Astrocyte of the hippocampus (primary cell): ENCODE data around the gene ADGRB3.
"Not testable (repeated sequence)": the region's sequence is repeated elsewhere in the genome, so short reads cannot be mapped to it uniquely, and the experiment has no call there.

Experiments used
- DNase-seq: peaks from one replicate; pipeline ENCODE4 v3.0.0; 2011; ENCODE audit warnings: low read depth, low spot score

ADGRB3 gene

GRCh38 chr6:68941345-68941744 lies 306.3 kb downstream of the ADGRB3 start:
- DNase-seq, result no peak

GRCh38 chr6:68947721-68948120 lies 312.6 kb downstream of the ADGRB3 start:
- DNase-seq, result no peak

GRCh38 chr6:68951270-68951669 lies 316.2 kb downstream of the ADGRB3 start:
- no peak for DNase-seq

GRCh38 chr6:68958327-68958726 lies 323.2 kb downstream of the ADGRB3 start:
- DNase-seq, result no peak

- peak; percentile 61 for DNase-seq
These were observed 332.6 kb downstream of the ADGRB3 start for GRCh38 chr6:68967549-68968300.

- DNase-seq, result no peak
These were observed 333.2 kb downstream of the ADGRB3 start for GRCh38 chr6:68968301-68968649.

GRCh38 chr6:68973066-68973465 lies 338.0 kb downstream of the ADGRB3 start:
- DNase-seq, result no peak

- DNase-seq, result peak; percentile 41
These were observed 340.0 kb downstream of the ADGRB3 start for GRCh38 chr6:68975064-68975463.

GRCh38 chr6:68975816-68976215 lies 340.7 kb downstream of the ADGRB3 start:
- no peak for DNase-seq

GRCh38 chr6:68976260-68976659 lies 341.2 kb downstream of the ADGRB3 start:
- DNase-seq, result no peak

GRCh38 chr6:68978411-68978810 lies 343.3 kb downstream of the ADGRB3 start:
- DNase-seq, result no peak

GRCh38 chr6:68981668-68982067 lies 346.6 kb downstream of the ADGRB3 start:
- not testable (repeated sequence) for DNase-seq

- no peak for DNase-seq
These were observed 353.6 kb downstream of the ADGRB3 start for GRCh38 chr6:68988698-68989097.

- no peak for DNase-seq
These were observed 355.2 kb downstream of the ADGRB3 start for GRCh38 chr6:68990317-68990716.

GRCh38 chr6:68993911-68994310 lies 358.8 kb downstream of the ADGRB3 start:
- no peak for DNase-seq

- peak; percentile 36 for DNase-seq
These were observed 359.4 kb downstream of the ADGRB3 start for GRCh38 chr6:68994521-68994920.

GRCh38 chr6:69005199-69005598 lies 370.1 kb downstream of the ADGRB3 start:
- peak; percentile 53 for DNase-seq

- no peak for DNase-seq
These were observed 372.7 kb downstream of the ADGRB3 start for GRCh38 chr6:69007781-69008180.

- no peak for DNase-seq
These were observed 377.1 kb downstream of the ADGRB3 start for GRCh38 chr6:69012211-69012610.

GRCh38 chr6:69012876-69013275 lies 377.8 kb downstream of the ADGRB3 start:
- no peak for DNase-seq

GRCh38 chr6:69018906-69019305 lies 383.8 kb downstream of the ADGRB3 start:
- DNase-seq, result no peak

- peak; percentile 47 for DNase-seq
These were observed 384.8 kb downstream of the ADGRB3 start for GRCh38 chr6:69019832-69020231.

GRCh38 chr6:69022993-69023392 lies 387.9 kb downstream of the ADGRB3 start:
- peak; percentile 35 for DNase-seq

- DNase-seq, result peak; percentile 66
These were observed 391.2 kb downstream of the ADGRB3 start for GRCh38 chr6:69026243-69026642.
